ENCODE measurements around the gene DNAJB6. TPM values are rescaled to one million over a fixed set of nuclear protein-coding genes. Genes with fewer than 3 reads are reported as not detected.

Gene DNAJB6
- total RNA-seq, 1 experiment from 2014 or later = 201 TPM

GRCh38 chr7:157292258-157292657 is 44.5 kb upstream of the DNAJB6 start:
- peaks cover 24% of the 10 kb centered on the region for H3K4me1 ChIP-seq (ENCODE audit: control insufficient read depth, insufficient read depth, low read length)
- intact Hi-C loops (cut with micrococcal nuclease; ENCODE audit: unreplicated experiment) (no loop called here), in situ Hi-C loops (cut with HindIII; ENCODE audit: low pct_unique_long_range_greater_than_20kb, low sequenced_read_pairs) (no loop called here)
- BruUV-seq (replicated peaks) = no TSS peak
- ATAC-seq (no peak), DNase-seq (ENCODE audit: low read depth, low spot score) (no peak)
- no peaks in the 10 kb centered on the region for H3K27me3 ChIP-seq (ENCODE audit: control insufficient read depth, insufficient read depth, low read length)
- no peak overlapping the region for H3K27ac ChIP-seq (ENCODE audit: low read length)
- peaks cover 5% of the 10 kb centered on the region; the same call in 1 of the 2 replicates for H3K9me3 ChIP-seq (ENCODE audit: control insufficient read depth, insufficient read depth, low read depth, low read length)
- no peak overlapping the region for H3K4me3 ChIP-seq (ENCODE audit: low read depth in 2 of 2, low read length in 2 of 2)
- CTCF ChIA-PET = no interaction called here
- TF ChIP-seq TCF7L2 (IDR thresholded peaks at IDR 0.05; ENCODE audit: low read depth, low read length) (no peak), SIN3A (IDR thresholded peaks at IDR 0.05; ENCODE audit: borderline replicate concordance, insufficient read depth, low read depth, low read length) (no peak), CTCF (IDR thresholded peaks at IDR 0.05) (no peak), POLR2AphosphoS5 (IDR thresholded peaks at IDR 0.05; ENCODE audit: low read depth, low read length) (no peak), REST (IDR thresholded peaks at IDR 0.05; ENCODE audit: insufficient read depth in 1 of 2, low read depth in 2 of 2, low read length in 1 of 2) (no peak)
- POLR2A ChIA-PET = no interaction called here
- H3K36me3 ChIP-seq (ENCODE audit: control insufficient read depth, insufficient read depth, low read length) = no peaks in the 10 kb centered on the region

GRCh38 chr7:157292770-157293412 is 43.9 kb upstream of the DNAJB6 start:
- ATAC-seq (peak; percentile 23; the same call in 1 of the 2 replicates), DNase-seq (ENCODE audit: low read depth, low spot score) (no peak)
- ChIA-PET POLR2A (no interaction called here), CTCF (no interaction called here)
- Histone ChIP-seq H3K4me1 (ENCODE audit: control insufficient read depth, insufficient read depth, low read length) (peaks cover 21% of the 10 kb centered on the region), H3K36me3 (ENCODE audit: control insufficient read depth, insufficient read depth, low read length) (no peaks in the 10 kb centered on the region), H3K27me3 (ENCODE audit: control insufficient read depth, insufficient read depth, low read length) (no peaks in the 10 kb centered on the region), H3K27ac (ENCODE audit: low read length) (peak overlapping the region; percentile 59), H3K9me3 (ENCODE audit: control insufficient read depth, insufficient read depth, low read depth, low read length) (peaks cover 5% of the 10 kb centered on the region; the same call in 1 of the 2 replicates), H3K4me3 (ENCODE audit: low read depth in 2 of 2, low read length in 2 of 2) (no peak overlapping the region)
- no TSS peak for BruUV-seq (replicated peaks)
- TF ChIP-seq TCF7L2 (IDR thresholded peaks at IDR 0.05; ENCODE audit: low read depth, low read length) = no peak
- no peak for TF ChIP-seq POLR2AphosphoS5 (IDR thresholded peaks at IDR 0.05; ENCODE audit: low read depth, low read length)
- TF ChIP-seq SIN3A (IDR thresholded peaks at IDR 0.05; ENCODE audit: borderline replicate concordance, insufficient read depth, low read depth, low read length) = no peak
- TF ChIP-seq REST (IDR thresholded peaks at IDR 0.05; ENCODE audit: insufficient read depth in 1 of 2, low read depth in 2 of 2, low read length in 1 of 2) = no peak
- no peak for TF ChIP-seq CTCF (IDR thresholded peaks at IDR 0.05)
- in situ Hi-C loops (cut with HindIII; ENCODE audit: low pct_unique_long_range_greater_than_20kb, low sequenced_read_pairs) = no loop called here
- intact Hi-C loops (cut with micrococcal nuclease; ENCODE audit: unreplicated experiment) = no loop called here
